Heart left ventricle (tissue), 13 donors: ENCODE results near the gene ANO2.

ENCODE experiments used
- CTCF ChIP-seq, 12 donors: fragments of 200-600 bp; sonication (generic) in 4 of 12; IDR thresholded peaks; one replicate each; pipeline versions ENCODE4 v1.5.0 to v1.8.0; 2018 to 2022; ENCODE audit warnings: antibody characterized with exemption in 12 of 12, mild to moderate bottlenecking in 5 of 12
- POLR2A ChIP-seq, 2 donors: fragments of 450-650 bp; IDR thresholded peaks; one replicate each; pipeline ENCODE4 v1.6.1; 2017; ENCODE audit warnings: antibody characterized with exemption in 2 of 2, mild to moderate bottlenecking in 2 of 2, moderate library complexity in 2 of 2
- donor health status: ischemic (EF 13 %, LVEDD 7.1; RV severe dilation, severe dysfunction).
- donor health status: DM: no; HTN: yes; CAD: no.
- donor health status: DM: no; HTN: no; CAD: no.
- donor health status: ischemic (EF 25% LVEDD 6.9; RV normal size, moderate dysfunction).
- donor health status: ischemic (EF 25% LVEDD 5.7; RV mildly dilated, moderate dysfunction).
- donor health status: ischemic (EF 35%, LVEDD 5.7; RV mildly dilated, moderate dysfunction).
- donor health status: nonischemic (EF 11% LVEDD 7.7; RV severe dilation, severe dysfunction).
- donor health status: DM: yes; HTN: yes; CAD: no.
- donor health status: PGD.
- donor health status: ischemic (EF 29% LVEDD 5.4; RV normal size, mild dysfunction).
- donor health status: nonischemic (EF 23%, LVEDD 6.1; RV moderate dilation, normal function).

GRCh38 chr12:5900533-5901205 is 44.4 kb downstream of the ANO2 start:
- TF ChIP-seq POLR2A (IDR thresholded peaks at IDR 0.05), result no peak
- no peak for TF ChIP-seq CTCF (IDR thresholded peaks at IDR 0.05)
